SU-DHL-6 (cell line): ENCODE results near the gene SHMT2.

Source experiments
- H2AFZ ChIP-seq: fragments of 200-600 bp; sonication (generic); 2 replicates; pipeline ENCODE4 v1.6.1; 2014; ENCODE audit warnings: low read depth, mild to moderate bottlenecking, moderate library complexity, mixed read lengths, antibody characterized with exemption, low read length; ENCODE audit not compliant: severe bottlenecking
- H3F3A ChIP-seq: fragments of 200-600 bp; shearing (Covaris generic); 2 replicates; pipeline ENCODE4 v1.6.0; 2016; ENCODE audit warnings: antibody characterized with exemption, mild to moderate bottlenecking; ENCODE audit not compliant: insufficient read depth
- H3K27ac ChIP-seq: fragments of 200-600 bp; sonication (generic); 2 replicates; pipeline ENCODE4 v1.5.1; 2016; ENCODE audit warnings: low read depth, mild to moderate bottlenecking, low read length, moderate library complexity, mixed read lengths
- H3K27me3 ChIP-seq: fragments of 200-600 bp; sonication (generic), shearing (Covaris generic); 2 replicates; pipeline ENCODE4 v1.6.0; 2014; ENCODE audit warnings: mild to moderate bottlenecking, low read length
- H3K36me3 ChIP-seq: fragments of 200-600 bp; sonication (generic); 2 replicates; pipeline ENCODE4 v1.6.1; 2014; ENCODE audit warnings: mild to moderate bottlenecking, low read length, mixed read lengths
- H3K4me2 ChIP-seq: fragments of 300-600, 200-600 bp; shearing (Covaris generic), sonication (generic); 2 replicates; pipeline ENCODE4 v1.6.0; 2014; ENCODE audit warnings: low read length, low read depth, mild to moderate bottlenecking; ENCODE audit not compliant: poor library complexity, severe bottlenecking
- H3K4me3 ChIP-seq: fragments of 200-600 bp; sonication (generic); 2 replicates; pipeline ENCODE4 v1.5.1; 2014; ENCODE audit warnings: antibody characterized with exemption, low read length, mild to moderate bottlenecking, mixed read lengths; ENCODE audit not compliant: insufficient read depth, poor library complexity, severe bottlenecking
- H3K79me2 ChIP-seq: fragments of 200-600 bp; sonication (generic); 2 replicates; pipeline ENCODE4 v1.6.1; 2014; ENCODE audit warnings: mild to moderate bottlenecking, low read length, moderate library complexity; ENCODE audit not compliant: insufficient read depth
- H3K9ac ChIP-seq: fragments of 200-600 bp; sonication (generic); 2 replicates; pipeline ENCODE4 v1.7.0; 2014; ENCODE audit warnings: mild to moderate bottlenecking, low read length
- H3K9me2 ChIP-seq: fragments of 200-600 bp; sonication (generic); replicated peaks from 2 replicates; pipeline ENCODE4 v1.6.1; 2014; ENCODE audit warnings: low read length; ENCODE audit not compliant: insufficient read depth
- H3K9me3 ChIP-seq: fragments of 200-600 bp; sonication (generic); 2 replicates; pipeline ENCODE4 v1.6.1; 2014; ENCODE audit warnings: low read length, mixed read lengths; ENCODE audit not compliant: insufficient read depth
- H4K20me1 ChIP-seq: fragments of 200-600 bp; sonication (generic); 2 replicates; pipeline ENCODE4 v1.6.1; 2014; ENCODE audit warnings: low read depth, mild to moderate bottlenecking, antibody characterized with exemption, low read length, moderate library complexity, mixed read lengths
- CTCF ChIP-seq: fragments of 200-600 bp; sonication (generic); IDR thresholded peaks from one replicate; pipeline ENCODE4 v1.5.1; 2017; ENCODE audit warnings: antibody characterized with exemption, mild to moderate bottlenecking, low read length, moderate library complexity; ENCODE audit not compliant: insufficient read depth, poor library complexity, severe bottlenecking
- EZH2phosphoT487 ChIP-seq: fragments of 200-600 bp; sonication (generic), shearing (Covaris generic); conservative IDR thresholded peaks from 2 replicates; pipeline ENCODE4 v1.6.1; 2018; ENCODE audit warnings: mild to moderate bottlenecking, antibody characterized with exemption, low read length, moderate library complexity, mixed read lengths

Gene SHMT2

GRCh38 chr12:57207731-57208630 lies 21.5 kb upstream of the SHMT2 start:
- H3K27me3 ChIP-seq, result no peaks in the 10 kb centered on the region
- no peak overlapping the region for H3K4me2 ChIP-seq
- H3K4me3 ChIP-seq, result no peak overlapping the region
- H3K27ac ChIP-seq, result no peak overlapping the region
- H2AFZ ChIP-seq, result no peak overlapping the region
- H4K20me1 ChIP-seq, result no peaks in the 10 kb centered on the region
- no peaks in the 10 kb centered on the region for H3F3A ChIP-seq
- H3K9ac ChIP-seq, result no peak overlapping the region
- H3K36me3 ChIP-seq, result no peaks in the 10 kb centered on the region
- no peaks in the 10 kb centered on the region for H3K9me2 ChIP-seq
- no peaks in the 10 kb centered on the region for H3K79me2 ChIP-seq
- no peak for TF ChIP-seq EZH2phosphoT487
- no peak for TF ChIP-seq CTCF
- H3K9me3 ChIP-seq, result no peaks in the 10 kb centered on the region

- Histone ChIP-seq H3K27ac (no peak overlapping the region), H3K27me3 (no peaks in the 10 kb centered on the region), H3K4me3 (no peak overlapping the region), H3K79me2 (no peaks in the 10 kb centered on the region), H2AFZ (no peak overlapping the region), H3K9me3 (no peaks in the 10 kb centered on the region), H3K36me3 (no peaks in the 10 kb centered on the region), H3F3A (no peaks in the 10 kb centered on the region), H4K20me1 (no peaks in the 10 kb centered on the region), H3K9me2 (no peaks in the 10 kb centered on the region), H3K4me2 (no peak overlapping the region), H3K9ac (no peak overlapping the region)
- TF ChIP-seq EZH2phosphoT487 (no peak), CTCF (no peak)
Observed at GRCh38 chr12:57208631-57209282, 20.8 kb upstream of the SHMT2 start.

- no peaks in the 10 kb centered on the region for H3K27me3 ChIP-seq
- no peak overlapping the region for H3K27ac ChIP-seq
- H3K4me3 ChIP-seq, result no peak overlapping the region
- no peak overlapping the region for H3K4me2 ChIP-seq
- TF ChIP-seq CTCF (no peak), EZH2phosphoT487 (no peak)
- H3K9ac ChIP-seq, result no peak overlapping the region
- no peaks in the 10 kb centered on the region for H3K36me3 ChIP-seq
- H4K20me1 ChIP-seq, result no peaks in the 10 kb centered on the region
- H3K9me3 ChIP-seq, result no peaks in the 10 kb centered on the region
- no peaks in the 10 kb centered on the region for H3K9me2 ChIP-seq
- no peaks in the 10 kb centered on the region for H3K79me2 ChIP-seq
- H2AFZ ChIP-seq, result no peak overlapping the region
- H3F3A ChIP-seq, result no peaks in the 10 kb centered on the region
Observed at GRCh38 chr12:57209916-57210315, 19.6 kb upstream of the SHMT2 start.
